Measurements from ENCODE around the gene STK16. TPM values are rescaled to one million over a fixed set of nuclear protein-coding genes. Genes with fewer than 3 reads are reported as not detected.

Gene STK16
- total RNA-seq, 1 donor from 2014 or later = 34.2 TPM

DNA sequence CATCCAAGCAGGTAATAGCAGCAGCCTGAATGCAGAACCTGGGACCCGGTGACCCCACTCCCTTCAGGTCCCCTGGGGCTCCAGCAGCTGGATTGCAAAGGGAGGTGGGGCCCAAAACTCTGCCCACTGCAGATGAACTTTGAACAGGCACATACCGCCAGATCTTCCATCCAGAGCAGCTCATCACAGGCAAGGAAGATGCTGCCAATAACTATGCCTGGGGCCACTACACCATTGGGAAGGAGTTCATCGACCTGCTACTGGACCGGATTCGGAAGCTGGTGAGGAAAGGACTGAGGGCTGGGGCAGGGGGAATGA lies 24.7 kb downstream of the STK16 start:
- Mint-ChIP-seq H3K9me3 (no peaks in the 10 kb centered on the region), H3K4me3 (no peak overlapping the region), H3K27ac (no peak overlapping the region), H3K36me3 (no peaks in the 10 kb centered on the region), H3K4me1 (ENCODE audit: unreplicated experiment) (peaks cover 5% of the 10 kb centered on the region), H3K27me3 (peaks cover 40% of the 10 kb centered on the region)
- TF ChIP-seq, protein P1, sequence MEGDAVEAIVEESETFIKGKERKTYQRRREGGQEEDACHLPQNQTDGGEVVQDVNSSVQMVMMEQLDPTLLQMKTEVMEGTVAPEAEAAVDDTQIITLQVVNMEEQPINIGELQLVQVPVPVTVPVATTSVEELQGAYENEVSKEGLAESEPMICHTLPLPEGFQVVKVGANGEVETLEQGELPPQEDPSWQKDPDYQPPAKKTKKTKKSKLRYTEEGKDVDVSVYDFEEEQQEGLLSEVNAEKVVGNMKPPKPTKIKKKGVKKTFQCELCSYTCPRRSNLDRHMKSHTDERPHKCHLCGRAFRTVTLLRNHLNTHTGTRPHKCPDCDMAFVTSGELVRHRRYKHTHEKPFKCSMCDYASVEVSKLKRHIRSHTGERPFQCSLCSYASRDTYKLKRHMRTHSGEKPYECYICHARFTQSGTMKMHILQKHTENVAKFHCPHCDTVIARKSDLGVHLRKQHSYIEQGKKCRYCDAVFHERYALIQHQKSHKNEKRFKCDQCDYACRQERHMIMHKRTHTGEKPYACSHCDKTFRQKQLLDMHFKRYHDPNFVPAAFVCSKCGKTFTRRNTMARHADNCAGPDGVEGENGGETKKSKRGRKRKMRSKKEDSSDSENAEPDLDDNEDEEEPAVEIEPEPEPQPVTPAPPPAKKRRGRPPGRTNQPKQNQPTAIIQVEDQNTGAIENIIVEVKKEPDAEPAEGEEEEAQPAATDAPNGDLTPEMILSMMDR (conservative IDR thresholded peaks at IDR 0.05) = no peak
- no peak for DNase-seq (ENCODE audit: extremely low spot score, unreplicated experiment)

DNA sequence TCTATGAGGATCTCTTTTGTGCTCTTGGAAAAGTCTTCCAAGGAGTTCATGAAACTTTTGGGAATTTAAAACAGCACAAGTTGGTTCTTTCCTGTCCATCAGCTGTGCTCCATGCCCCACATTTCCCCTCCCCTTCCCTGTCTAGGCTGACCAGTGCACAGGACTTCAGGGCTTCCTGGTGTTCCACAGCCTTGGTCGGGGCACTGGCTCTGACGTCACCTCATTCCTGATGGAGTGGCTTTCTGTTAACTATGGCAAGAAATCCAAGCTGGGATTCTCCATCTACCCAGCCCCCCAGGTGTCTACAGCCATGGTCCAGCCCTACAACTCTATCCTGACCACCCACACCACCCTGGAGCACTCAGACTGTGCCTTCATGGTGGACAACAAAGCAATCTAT lies 25.7 kb downstream of the STK16 start:
- no peak for DNase-seq (ENCODE audit: extremely low spot score, unreplicated experiment)
- H3K36me3 Mint-ChIP-seq = no peaks in the 10 kb centered on the region
- no peak overlapping the region for H3K27ac Mint-ChIP-seq
- H3K4me3 Mint-ChIP-seq = no peak overlapping the region
- H3K27me3 Mint-ChIP-seq = peaks cover 40% of the 10 kb centered on the region
- TF ChIP-seq, protein P1 (conservative IDR thresholded peaks at IDR 0.05) = no peak
- peaks cover 5% of the 10 kb centered on the region for H3K4me1 Mint-ChIP-seq (ENCODE audit: unreplicated experiment)
- H3K9me3 Mint-ChIP-seq = no peaks in the 10 kb centered on the region

DNA sequence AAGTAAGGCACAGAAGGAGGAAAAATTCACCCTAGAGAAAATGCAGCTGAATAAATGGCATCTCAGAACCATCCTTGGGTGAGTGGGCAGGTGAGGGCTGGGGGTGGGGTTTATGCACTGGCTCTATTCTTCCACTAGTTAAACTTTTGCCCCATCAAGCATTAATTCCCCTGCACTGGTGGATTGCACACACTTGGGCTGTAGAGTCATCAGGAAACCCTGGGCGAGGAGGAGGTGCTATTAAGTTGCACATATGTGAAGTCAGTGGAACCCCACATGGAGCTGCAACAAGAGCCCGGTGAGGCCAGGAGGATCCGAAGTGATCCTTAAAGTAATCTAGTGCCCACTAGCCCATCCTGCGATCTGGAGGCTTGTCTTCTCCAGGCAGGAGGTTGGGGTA lies 27.1 kb downstream of the STK16 start:
- Mint-ChIP-seq H3K4me1 (ENCODE audit: unreplicated experiment) (peaks cover 5% of the 10 kb centered on the region), H3K36me3 (no peaks in the 10 kb centered on the region), H3K27ac (peak overlapping the region; percentile 23), H3K9me3 (no peaks in the 10 kb centered on the region), H3K27me3 (peaks cover 40% of the 10 kb centered on the region), H3K4me3 (no peak overlapping the region)
- DNase-seq (ENCODE audit: extremely low spot score, unreplicated experiment) = no peak
- TF ChIP-seq, protein P1 (conservative IDR thresholded peaks at IDR 0.05) = no peak

DNA sequence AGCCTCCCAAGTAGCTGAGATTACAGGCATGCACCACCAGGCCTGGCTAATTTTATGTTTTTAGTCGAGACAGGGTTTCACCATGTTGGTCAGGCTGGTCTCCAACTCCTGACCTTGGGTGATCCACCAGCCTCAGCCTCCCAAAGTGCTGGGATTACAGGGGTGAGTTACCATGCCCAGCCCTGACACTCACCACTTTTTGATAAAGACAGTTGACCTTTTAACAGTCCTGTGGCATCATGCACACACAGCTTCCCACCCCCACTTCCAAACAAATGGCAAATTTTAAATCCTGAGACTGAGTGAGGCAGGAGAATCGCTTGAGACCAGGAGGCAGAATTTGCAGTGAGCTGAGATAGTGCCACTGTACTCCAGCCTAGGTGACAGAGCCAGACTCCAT lies 27.7 kb downstream of the STK16 start:
- H3K36me3 Mint-ChIP-seq = no peaks in the 10 kb centered on the region
- no peak for DNase-seq (ENCODE audit: extremely low spot score, unreplicated experiment)
- peaks cover 45% of the 10 kb centered on the region for H3K27me3 Mint-ChIP-seq
- peaks cover 11% of the 10 kb centered on the region for H3K4me1 Mint-ChIP-seq (ENCODE audit: unreplicated experiment)
- no peak overlapping the region for H3K27ac Mint-ChIP-seq
- H3K4me3 Mint-ChIP-seq = no peak overlapping the region
- H3K9me3 Mint-ChIP-seq = no peaks in the 10 kb centered on the region
- TF ChIP-seq, protein P1 (conservative IDR thresholded peaks at IDR 0.05) = no peak

DNA sequence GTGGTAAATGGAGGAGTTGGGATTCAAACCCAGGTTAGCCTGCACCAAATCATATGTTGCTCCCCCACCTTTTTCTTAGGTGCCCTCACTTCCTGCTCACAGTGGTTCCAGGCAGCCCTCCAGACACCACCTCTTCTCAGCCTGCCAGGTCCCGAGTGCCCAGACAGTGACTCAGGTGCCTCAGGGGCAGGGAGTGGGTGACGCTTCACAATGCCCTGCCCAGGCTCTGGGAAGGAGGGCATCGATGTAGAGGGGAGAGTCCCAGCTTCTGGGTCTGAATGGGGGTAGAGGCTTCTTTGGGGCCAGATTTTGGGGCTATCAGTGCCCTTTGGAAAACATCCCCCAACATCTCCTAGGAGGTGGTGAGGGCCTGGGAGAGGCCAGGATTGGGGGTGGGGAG lies 28.7 kb downstream of the STK16 start:
- TF ChIP-seq, protein P1 (conservative IDR thresholded peaks at IDR 0.05) = no peak
- Mint-ChIP-seq H3K36me3 (no peaks in the 10 kb centered on the region), H3K4me1 (ENCODE audit: unreplicated experiment) (peaks cover 21% of the 10 kb centered on the region), H3K4me3 (no peak overlapping the region), H3K27ac (peak overlapping the region; percentile 72), H3K27me3 (peaks cover 41% of the 10 kb centered on the region), H3K9me3 (no peaks in the 10 kb centered on the region)
- no peak for DNase-seq (ENCODE audit: extremely low spot score, unreplicated experiment)

DNA sequence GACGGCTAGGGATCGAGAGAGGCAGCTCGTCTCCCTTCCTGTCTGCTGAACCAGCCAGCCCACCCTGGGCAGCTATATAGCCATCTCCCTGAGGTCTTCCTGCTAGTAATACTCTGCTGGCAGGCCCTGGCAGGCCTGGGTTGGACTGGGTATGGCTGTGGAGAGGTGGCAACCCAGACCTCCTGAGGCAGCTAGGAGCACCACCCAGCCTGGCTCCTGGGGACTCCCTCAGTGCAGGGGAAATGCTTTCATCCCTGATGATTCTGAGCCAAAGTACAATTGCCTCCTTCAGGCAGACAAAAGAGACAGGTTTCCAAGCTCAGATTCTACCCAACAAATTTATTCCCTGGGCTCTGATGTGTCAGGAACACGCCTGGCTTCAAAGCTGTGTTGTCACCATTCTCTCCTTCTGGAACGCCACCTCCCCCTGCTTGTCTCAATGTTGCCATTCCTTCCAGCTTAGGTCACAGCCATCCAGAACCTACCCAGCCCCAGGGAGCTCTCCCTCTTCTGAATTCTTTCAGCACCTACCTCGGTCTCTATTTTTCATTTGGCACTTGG lies 29.2 kb downstream of the STK16 start:
- no peaks in the 10 kb centered on the region for H3K36me3 Mint-ChIP-seq
- H3K27ac Mint-ChIP-seq = peak overlapping the region; percentile 72
- H3K9me3 Mint-ChIP-seq = no peaks in the 10 kb centered on the region
- TF ChIP-seq, protein P1 (conservative IDR thresholded peaks at IDR 0.05) = no peak
- DNase-seq (ENCODE audit: extremely low spot score, unreplicated experiment) = no peak
- H3K27me3 Mint-ChIP-seq = peaks cover 36% of the 10 kb centered on the region
- H3K4me1 Mint-ChIP-seq (ENCODE audit: unreplicated experiment) = peaks cover 16% of the 10 kb centered on the region
- peak overlapping the region; percentile 24 for H3K4me3 Mint-ChIP-seq
